GM18505 (cell line): ENCODE results near the gene SH3BP5L.
"Not testable (repeated sequence)": the region's sequence is repeated elsewhere in the genome, so short reads cannot be mapped to it uniquely, and the experiment has no call there.

Source experiments
- ATAC-seq: cut with Tn5 transposase; IDR thresholded peaks from one replicate; pipeline ENCODE4 v1.9.1; 2021; ENCODE audit not compliant: unreplicated experiment
- POLR2A ChIP-seq: IDR thresholded peaks from 4 replicates; pipeline ENCODE4 v1.6.1; 2011; ENCODE audit warnings: borderline replicate concordance; ENCODE audit not compliant: insufficient read depth, insufficient read length; ENCODE audit errors: extremely low read depth

Gene SH3BP5L

DNA sequence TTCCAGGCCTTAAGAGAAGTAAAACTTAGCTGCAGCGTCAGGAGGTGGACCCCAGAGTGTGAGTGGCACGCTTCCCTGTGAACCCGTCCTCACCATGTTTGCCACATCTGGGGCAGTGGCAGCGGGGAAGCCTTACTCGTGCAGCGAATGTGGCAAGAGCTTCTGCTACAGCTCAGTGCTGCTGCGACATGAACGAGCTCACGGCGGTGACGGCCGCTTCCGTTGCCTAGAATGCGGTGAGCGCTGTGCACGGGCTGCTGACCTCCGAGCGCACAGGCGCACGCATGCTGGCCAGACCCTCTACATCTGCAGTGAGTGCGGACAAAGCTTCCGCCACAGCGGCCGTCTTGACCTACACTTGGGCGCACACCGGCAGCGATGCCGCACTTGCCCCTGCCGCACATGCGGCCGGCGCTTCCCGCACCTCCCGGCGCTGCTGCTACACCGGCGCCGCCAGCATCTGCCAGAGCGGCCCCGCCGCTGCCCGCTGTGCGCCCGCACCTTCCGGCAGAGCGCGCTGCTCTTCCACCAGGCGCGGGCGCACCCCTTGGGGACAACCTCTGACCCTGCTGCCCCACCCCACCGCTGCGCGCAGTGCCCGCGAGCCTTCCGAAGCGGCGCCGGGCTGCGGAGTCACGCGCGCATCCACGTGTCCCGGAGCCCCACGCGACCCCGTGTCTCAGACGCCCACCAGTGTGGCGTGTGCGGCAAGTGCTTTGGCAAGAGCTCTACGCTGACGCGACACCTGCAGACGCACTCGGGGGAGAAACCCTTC is 21.7 kb upstream of the SH3BP5L start:
- TF ChIP-seq POLR2A = no peak
- ATAC-seq = no peak

GRCh38 chr1:248844526-248844925 is 18.8 kb upstream of the SH3BP5L start:
- no peak for ATAC-seq
- TF ChIP-seq POLR2A = no peak

DNA sequence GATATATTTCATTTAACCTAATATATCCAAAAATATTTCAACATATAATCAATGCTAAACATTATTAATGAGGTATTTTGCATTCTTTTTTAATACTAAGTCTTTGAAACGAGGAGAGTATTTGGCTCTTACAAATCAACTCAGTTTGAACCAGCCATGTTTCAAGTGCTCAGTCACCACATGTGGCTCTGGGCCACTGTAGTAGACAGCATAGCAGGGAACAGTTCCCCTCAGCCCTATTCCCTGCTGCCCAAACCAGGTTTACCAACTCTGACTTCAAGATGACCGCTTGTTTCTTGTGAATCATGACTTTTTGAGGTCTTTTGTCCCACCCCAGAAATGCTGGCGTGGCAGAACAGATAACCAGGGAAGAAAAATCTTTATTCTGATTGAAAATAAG is 18.0 kb upstream of the SH3BP5L start:
- ATAC-seq = no peak
- TF ChIP-seq POLR2A = no peak

DNA sequence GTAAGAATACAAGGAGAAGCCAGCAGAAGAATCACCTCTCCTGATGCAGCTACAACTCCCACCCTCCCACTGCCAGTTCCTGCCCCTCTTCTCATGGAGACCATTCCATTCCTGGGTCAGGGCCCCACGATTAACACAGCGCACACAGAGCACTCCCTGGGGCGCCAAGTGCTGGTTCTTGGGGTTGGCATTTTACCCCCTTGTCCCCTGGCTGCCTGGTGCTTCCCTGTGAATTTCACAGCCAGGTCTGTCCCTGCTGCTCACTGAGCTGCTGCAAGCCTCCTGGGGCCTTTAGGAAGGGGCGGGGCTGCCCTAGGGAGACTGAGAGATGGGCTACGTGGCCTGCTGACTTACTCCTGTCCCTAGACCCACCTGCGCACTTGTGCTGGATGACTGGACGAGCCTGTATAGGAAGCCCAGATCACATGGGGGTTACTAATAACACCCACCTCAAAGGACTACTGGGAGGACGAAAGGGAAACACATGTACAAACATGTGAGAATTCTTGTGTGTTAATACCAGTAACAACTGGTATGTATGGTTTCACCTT is 17.1 kb upstream of the SH3BP5L start:
- TF ChIP-seq POLR2A = peak; percentile 31

DNA sequence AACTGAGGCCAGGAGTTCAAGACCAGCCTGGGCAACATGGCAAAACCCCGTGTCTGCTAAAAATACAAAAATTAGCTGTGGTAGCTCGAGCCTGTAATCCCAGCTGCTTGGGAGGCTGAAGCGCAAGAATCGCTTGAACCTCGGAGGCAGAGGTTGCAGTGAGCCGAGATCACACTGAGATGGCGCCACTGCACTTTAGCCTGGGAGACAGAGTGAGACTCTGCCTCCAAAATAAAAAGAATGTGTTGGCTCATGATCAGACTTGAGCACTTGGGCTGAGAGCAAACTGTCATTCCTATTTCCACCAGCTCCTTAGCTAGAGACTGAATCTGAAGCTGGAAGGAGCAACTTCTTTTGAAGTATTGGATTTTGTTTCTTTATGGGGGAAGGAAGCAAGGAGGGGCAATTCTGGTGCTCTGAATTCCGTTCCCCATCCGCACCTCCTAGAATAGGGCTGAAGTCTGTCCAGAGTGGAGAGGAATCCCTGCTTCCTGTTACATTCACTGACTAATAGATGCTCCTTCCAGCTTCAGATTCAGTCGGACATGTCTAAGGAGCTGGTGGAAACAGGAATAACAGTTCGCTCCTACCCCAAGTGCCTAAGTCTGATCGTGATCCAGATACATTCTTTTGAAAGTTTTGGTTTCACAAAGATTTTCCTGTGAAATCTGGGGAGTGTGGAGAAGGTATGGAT is 16.1 kb upstream of the SH3BP5L start:
- no peak for TF ChIP-seq POLR2A
- no peak for ATAC-seq

More for the DNA sequence above, 17.1 kb upstream of the SH3BP5L start:
- no peak for ATAC-seq

- TF ChIP-seq POLR2A = no peak
- no peak for ATAC-seq
These were observed 15.2 kb upstream of the SH3BP5L start for GRCh38 chr1:248840946-248841345.

DNA sequence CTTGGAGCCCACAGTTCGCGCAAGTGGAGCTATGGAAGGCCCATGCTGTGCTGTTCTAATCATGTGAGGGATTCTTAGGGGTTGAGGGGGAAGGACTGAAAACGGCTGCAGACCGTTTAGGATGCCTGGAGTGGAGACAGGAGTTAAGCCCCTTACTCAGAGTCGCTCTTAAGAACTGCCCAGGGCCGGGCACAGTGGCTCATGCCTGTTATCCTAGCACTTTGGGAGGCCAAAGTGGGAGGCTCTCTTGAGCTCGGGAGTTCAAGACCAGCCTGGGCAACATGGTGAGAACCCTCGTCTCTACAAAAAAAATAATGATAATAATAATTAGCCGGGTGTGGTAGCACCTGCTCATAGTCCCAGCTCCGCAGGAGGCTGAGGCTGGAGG is 13.4 kb upstream of the SH3BP5L start:
- no peak for ATAC-seq
- TF ChIP-seq POLR2A = no peak

GRCh38 chr1:248838357-248839167 is 12.8 kb upstream of the SH3BP5L start:
- peak; percentile 58 for ATAC-seq
- peak; percentile 82 for TF ChIP-seq POLR2A

GRCh38 chr1:248837781-248838356 is 12.2 kb upstream of the SH3BP5L start, which contains the start of gene ZNF672:
TSS of gene ZNF672 (plus strand) at chr1:248838224. CDS start at chr1:248847275, 9,051 bp downstream.
- ATAC-seq = peak; percentile 84
- TF ChIP-seq POLR2A = peak; percentile 86

DNA sequence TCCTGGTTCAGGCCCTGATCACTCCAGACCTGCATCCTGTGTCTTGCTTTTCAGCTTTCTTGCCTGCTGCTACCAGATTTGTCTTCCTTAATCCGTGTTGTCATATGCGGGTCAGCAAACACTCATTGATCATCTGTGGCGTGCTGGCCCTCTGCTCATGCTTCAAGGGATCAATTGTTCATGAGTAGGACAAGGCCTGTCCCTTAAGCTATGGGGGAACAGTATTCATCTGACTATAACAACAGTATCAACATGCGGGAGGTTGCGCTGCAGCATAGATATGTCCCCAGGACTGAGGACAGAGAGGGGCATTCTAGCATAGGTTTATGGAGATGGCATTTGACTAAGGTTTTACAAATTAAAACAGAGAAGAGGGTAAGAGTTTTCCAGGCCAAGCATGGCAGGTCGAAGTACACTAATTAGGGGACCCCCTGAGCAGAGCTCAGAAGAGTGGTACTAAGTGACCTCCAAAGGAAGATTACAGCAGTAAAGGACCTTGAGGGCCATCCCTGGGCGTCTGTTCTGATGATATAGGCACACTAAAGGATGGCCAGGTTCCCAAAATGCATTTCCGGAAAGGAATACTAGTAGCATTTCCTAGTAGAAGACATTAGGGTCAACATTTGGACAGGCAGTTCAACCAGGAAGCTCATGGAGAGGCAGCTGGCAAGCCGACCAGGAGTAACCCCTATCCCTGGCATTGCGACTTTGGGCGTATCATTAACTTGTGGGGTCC is 11.5 kb upstream of the SH3BP5L start:
- no peak for ATAC-seq

DNA sequence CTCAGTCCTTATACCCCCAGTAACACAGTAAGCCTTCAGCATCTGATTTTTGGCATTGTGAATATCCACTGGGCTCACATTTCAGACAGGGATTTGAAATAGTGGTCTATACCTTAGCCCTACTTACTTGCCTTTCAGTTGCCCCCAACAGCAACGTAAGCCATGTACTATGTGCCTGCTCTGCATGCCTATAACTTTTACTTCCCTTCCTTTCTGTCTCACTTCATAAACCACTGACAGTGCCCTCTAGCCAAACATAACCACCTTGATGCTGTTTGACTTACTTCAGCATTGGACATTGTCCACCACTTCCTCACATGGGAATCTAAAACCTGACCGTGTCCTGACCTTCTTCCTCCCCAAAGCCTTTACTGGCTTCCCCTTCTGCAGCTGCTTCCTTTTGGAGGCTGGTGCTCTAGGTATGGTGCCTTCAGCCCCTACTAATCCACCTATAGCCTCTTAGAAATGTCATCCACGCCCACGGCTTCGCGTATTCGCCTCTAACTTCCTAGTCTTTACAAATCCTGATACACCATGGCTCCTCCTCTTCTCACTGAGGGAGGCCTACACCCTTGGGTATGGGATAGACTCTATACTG is 8.7 kb upstream of the SH3BP5L start:
- ATAC-seq = no peak
- no peak for TF ChIP-seq POLR2A

More for the DNA sequence above, 11.5 kb upstream of the SH3BP5L start:
- no peak for TF ChIP-seq POLR2A

GRCh38 chr1:248831842-248832241 is 6.1 kb upstream of the SH3BP5L start:
- no peak for ATAC-seq

DNA sequence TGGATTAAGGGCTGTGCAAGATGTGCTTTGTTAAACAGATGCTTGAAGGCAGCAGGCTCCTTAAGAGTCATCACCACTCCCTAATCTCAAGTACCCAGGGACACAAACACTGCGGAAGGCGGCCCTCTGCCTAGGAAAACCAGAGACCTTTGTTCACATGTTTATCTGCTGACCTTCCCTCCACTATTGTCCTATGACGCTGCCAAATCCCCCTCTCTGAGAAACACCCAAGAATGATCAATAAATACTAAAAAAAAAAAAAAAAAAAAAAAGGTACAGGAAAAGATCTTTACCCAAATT is 5.0 kb upstream of the SH3BP5L start:
- ATAC-seq = not testable (repeated sequence)

More at GRCh38 chr1:248831842-248832241, 6.1 kb upstream of the SH3BP5L start:
- no peak for TF ChIP-seq POLR2A
